Measurements from ENCODE around the gene RPS6KL1.
"Not testable (repeated sequence)": the region's sequence is repeated elsewhere in the genome, so short reads cannot be mapped to it uniquely, and the experiment has no call there.

Gene RPS6KL1

DNA sequence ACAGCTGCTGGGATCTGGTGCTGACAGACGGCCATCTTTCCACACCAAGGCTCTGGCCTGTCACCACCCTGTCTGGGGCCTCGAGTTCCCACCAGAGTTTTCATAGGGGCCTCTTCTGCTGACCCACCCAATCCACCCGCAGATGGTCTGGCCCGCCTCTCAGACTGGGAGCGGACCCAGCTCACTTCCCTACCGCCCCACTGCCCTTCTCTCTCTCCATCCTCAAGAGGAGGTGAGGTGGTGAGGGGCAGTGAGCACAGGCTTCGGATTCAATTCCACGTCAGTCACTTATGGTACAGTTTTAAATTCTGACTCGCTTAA, 12.3 kb upstream of the RPS6KL1 start:
- DNase-seq (ENCODE audit: low read depth): no peak
- no peak overlapping the region for H3K4me3 ChIP-seq (ENCODE audit: low read depth, low read length)
- TF ChIP-seq, protein P1, sequence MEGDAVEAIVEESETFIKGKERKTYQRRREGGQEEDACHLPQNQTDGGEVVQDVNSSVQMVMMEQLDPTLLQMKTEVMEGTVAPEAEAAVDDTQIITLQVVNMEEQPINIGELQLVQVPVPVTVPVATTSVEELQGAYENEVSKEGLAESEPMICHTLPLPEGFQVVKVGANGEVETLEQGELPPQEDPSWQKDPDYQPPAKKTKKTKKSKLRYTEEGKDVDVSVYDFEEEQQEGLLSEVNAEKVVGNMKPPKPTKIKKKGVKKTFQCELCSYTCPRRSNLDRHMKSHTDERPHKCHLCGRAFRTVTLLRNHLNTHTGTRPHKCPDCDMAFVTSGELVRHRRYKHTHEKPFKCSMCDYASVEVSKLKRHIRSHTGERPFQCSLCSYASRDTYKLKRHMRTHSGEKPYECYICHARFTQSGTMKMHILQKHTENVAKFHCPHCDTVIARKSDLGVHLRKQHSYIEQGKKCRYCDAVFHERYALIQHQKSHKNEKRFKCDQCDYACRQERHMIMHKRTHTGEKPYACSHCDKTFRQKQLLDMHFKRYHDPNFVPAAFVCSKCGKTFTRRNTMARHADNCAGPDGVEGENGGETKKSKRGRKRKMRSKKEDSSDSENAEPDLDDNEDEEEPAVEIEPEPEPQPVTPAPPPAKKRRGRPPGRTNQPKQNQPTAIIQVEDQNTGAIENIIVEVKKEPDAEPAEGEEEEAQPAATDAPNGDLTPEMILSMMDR (IDR thresholded peaks at IDR 0.05; ENCODE audit: low read depth, low read length, missing control alignments): no peak

DNA sequence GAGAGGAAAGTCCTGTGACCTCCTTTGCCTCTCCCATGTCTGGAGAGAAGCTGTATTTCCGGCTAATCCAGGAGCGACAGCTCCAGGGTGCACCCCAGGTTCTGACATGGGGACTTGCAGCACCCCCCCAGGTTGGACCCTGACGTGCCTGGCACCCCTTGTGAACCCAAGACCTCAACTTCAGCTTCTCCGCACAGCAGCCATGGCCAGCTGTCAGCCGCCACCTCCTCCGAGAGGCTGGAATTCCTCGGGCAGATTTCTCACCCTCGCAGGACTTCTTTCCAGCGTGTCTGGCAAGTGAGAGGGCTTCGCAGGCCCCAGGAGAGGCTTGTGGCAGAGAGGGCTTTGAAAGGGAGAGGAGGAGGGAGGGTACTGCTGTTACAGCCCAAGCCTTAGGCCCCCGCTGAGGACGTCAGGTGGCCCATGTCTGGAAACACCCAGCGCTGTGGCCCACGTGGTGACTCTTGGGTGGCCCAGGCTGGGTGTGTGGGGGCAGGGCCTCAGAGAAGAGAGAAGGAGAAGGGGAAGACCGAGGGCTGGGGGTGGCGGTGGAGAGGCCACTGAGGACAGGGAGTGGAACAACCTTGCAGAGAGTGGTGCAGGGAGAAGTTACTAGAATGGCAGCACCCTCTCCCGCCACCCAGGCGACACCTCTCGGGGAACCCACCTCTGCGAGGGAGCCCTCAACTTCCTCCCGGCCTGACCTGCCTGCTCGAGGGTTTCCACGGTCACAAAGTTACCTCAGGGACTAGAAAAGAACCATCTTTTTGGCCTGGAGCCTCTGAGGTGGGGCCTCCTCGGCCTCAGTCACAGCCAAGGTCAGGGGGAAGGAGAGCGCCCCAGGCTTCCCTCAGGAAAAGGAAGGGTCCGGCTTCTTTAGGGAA, 11.7 kb upstream of the RPS6KL1 start:
- TF ChIP-seq, protein P1 (IDR thresholded peaks at IDR 0.05; ENCODE audit: low read depth, low read length, missing control alignments): no peak
- H3K4me3 ChIP-seq (ENCODE audit: low read depth, low read length): no peak overlapping the region
- no peak for DNase-seq (ENCODE audit: low read depth)

DNA sequence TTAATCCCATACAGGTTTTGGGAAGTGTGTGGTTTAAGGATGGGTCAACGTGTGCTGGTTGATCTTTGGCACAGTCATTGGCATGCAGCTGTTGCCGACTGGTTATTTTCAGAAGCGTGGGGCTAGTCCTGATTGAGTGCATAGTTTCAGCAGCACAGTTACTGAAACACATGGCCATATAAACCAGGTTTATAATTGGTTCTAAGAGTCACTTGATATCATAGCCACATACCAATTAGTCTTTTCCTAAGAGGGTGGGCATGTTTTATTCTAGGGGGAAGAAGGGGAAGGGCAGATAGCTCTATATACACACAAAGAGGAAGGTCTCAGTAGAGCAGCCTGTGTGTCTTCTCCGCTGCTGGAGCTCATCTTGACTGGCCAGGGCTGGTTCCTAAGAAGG, 11.0 kb upstream of the RPS6KL1 start:
- DNase-seq (ENCODE audit: low read depth): no peak
- no peak overlapping the region for H3K4me3 ChIP-seq (ENCODE audit: low read depth, low read length)
- TF ChIP-seq, protein P1 (IDR thresholded peaks at IDR 0.05; ENCODE audit: low read depth, low read length, missing control alignments): no peak

DNA sequence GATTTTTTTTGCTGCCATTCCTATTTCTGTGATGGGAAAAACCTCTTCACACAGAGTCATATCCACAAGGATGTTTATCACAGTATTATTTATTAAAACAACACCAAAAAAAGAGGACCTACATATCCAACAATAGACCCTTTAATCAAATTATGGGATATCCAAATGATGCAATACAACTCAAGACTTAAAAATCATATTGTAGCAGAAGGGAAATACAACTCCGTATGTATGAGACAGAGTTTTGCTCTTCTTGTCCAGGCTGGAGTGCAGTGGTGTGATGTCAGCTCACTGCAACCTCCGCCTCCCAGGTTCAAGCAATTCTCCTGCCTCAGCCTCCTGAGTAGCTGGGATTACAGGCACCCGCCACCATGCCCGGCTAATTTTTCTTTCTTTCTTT, 9.9 kb upstream of the RPS6KL1 start:
- H3K4me3 ChIP-seq (ENCODE audit: low read depth, low read length); DNase-seq (ENCODE audit: low read depth): not testable (repeated sequence)

DNA sequence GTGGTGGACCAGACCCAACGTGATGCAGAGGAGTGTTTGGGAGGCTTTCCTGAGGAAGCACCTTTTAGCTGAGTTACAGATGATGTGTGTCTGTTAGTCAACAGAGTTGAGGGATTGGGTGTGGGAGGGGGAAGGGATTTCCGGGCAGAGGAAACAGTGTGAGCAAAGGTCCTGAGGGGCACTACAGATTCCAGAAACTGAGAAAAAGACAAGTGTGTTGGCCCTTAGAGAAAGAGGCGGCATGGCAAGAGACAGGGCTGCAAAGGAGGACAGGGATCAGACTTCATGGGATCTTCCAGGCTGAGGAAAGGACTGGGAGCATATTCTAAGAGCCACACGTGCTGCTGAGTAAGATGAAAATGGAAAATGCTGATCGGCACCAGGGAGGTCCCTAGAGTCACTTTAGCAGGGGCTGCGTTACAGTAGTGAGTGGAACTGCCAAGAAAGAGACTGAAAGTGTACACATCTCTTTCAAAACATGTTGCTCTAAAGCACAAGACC, 9.4 kb upstream of the RPS6KL1 start:
- no peak for DNase-seq (ENCODE audit: low read depth)
- no peak overlapping the region for H3K4me3 ChIP-seq (ENCODE audit: low read depth, low read length)
- TF ChIP-seq, protein P1 (IDR thresholded peaks at IDR 0.05; ENCODE audit: low read depth, low read length, missing control alignments): no peak

DNA sequence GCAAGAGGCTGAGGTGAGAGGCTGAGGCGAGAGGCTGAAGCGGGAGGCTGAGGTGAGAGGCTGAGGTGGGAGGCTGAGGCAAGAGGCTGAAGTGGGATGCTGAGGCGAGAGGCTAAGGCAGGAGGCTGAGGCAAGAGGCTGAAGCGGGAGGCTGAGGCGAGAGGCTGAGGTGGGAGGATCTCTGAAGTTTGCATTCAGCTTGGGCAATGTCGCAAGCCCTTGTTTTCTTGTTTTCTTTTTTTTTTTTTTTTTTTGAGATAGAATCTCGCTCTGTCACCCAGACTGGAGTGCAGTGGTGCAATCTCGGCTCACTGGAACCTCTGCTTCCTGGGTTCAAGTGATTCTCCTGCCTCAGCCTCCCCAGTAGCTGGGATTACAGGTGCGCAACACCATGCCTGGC, 8.7 kb upstream of the RPS6KL1 start:
- H3K4me3 ChIP-seq (ENCODE audit: low read depth, low read length); DNase-seq (ENCODE audit: low read depth): not testable (repeated sequence)

DNA sequence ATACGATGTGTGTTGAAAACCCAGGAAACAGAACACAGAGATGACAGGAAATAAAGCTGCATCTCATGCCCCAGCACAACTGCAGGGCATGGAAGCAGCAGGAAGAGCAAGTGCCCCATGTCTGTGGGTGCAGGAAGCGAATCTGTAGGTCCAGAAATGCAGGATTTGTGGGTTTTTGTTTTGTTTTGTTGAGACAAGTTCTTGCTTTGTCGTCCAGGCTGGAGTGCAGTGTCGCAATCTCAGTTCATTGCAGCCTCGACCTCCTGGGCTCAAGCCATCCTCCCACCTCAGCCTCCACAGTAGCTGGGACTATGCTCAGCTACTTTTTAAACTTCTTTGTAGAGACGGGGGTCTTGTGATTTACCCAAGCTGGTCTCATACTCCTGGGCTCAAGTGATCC, 6.2 kb upstream of the RPS6KL1 start:
- TF ChIP-seq, protein P1 (IDR thresholded peaks at IDR 0.05; ENCODE audit: low read depth, low read length, missing control alignments): no peak
- DNase-seq (ENCODE audit: low read depth): no peak
- no peak overlapping the region for H3K4me3 ChIP-seq (ENCODE audit: low read depth, low read length)

DNA sequence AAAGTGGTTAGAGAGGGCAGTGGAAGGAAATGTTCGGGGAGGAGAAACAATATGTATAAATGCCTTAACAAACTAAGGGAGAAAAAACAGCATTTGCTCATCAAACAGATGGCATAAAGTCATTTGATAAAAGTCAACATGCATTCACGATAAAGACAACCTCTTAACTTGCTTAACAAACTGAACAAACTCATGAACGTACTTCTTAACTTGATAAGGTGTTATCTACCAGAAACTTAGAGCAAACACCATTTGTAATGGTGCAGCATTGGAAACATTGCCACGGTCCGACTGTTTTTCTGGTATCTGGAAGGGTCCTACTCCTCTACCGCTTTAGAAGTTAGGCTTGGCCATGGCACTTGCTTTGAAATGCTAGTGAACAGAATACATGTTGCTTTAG, 4.2 kb upstream of the RPS6KL1 start:
- H3K4me3 ChIP-seq (ENCODE audit: low read depth, low read length): no peak overlapping the region
- TF ChIP-seq, protein P1 (IDR thresholded peaks at IDR 0.05; ENCODE audit: low read depth, low read length, missing control alignments): no peak
- DNase-seq (ENCODE audit: low read depth): no peak

Measured in GM12864 (cell line).